Embryonic facial prominence (tissue), 1 donor: ENCODE results near the gene PNPT1.
A peak's percentile ranks its signal among the peaks of the same experiment; 100 is the strongest.

Source experiments
- DNase-seq: peaks from one replicate; pipeline ENCODE4 v3.0.0-alpha.2; 2016; ENCODE audit errors: extremely low spot score

Gene PNPT1

DNA sequence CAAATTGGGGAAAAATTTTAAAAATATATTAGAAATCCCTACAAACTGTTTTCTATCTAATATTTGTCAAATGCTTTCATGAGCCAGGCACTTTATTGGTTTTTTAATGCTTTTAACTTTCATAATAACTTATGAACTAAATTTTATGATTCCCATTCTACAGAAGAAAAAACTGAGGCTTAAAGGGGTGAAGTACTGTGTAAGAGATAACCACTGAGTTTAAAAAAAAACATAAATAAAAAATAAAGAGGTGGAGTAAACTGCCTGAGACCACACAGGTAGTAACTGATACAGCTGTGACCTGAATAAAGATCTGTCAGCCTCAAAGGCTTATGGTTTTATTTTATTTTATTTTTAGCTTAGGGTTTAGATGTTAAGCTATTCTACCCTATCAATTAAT is 24.7 kb downstream of the PNPT1 start:
- no peak for DNase-seq

DNA sequence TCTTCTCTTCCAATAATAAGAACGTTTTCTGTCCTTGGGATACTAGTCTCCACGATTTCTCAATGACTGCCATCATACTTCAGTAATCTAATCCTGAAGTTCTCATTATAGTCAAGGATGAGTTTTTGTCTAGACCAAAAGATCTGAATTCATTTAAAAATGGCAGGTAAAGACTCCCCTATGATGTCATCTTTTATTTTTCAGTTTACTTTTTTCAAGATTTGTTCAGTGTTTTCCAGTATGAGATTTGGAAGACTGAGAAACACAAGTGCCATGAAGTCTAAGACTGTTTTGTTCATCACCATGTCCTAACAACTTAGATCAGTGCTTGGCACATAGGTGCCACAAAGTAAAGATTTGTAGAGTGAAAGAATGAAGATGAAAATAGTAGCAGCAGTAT is 40.4 kb downstream of the PNPT1 start:
- DNase-seq, result no peak

DNA sequence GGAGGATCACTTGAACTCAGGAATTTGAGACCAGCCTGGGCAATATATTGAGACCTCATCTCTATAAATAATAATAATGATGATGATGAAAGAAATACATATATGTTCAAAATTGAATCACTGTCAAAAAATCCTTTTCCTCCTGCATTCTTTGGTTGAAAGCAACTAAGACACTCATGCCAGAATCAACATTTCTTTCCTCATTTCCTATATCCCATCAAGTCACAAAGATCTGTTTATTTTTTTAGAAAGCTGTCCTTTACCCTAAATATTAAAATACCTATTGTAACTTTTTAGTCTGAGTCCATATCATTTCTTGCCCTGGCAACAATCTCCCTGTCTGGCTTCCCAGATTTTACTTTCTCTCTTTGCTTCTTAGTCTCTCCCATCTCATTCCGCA is 44.4 kb downstream of the PNPT1 start:
- DNase-seq, result no peak

DNA sequence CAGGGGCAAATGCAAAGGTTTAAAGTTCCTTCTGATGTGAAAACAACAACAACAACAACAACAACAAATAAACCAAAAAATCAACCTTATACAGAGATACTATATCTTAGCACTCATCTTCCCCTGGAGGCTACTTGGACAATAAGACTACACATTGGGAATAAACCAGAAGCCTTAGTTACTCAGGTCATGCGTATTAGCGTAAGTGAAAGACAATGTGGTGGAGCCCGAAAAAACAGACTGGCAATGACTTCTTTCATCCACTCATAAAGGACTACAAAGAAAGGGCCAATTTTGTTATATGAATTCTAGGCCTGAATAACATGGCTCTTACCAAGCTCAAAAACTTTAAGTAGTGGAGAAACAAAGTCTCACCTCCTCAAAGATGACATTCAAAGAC is 56.8 kb downstream of the PNPT1 start:
- DNase-seq, result no peak

DNA sequence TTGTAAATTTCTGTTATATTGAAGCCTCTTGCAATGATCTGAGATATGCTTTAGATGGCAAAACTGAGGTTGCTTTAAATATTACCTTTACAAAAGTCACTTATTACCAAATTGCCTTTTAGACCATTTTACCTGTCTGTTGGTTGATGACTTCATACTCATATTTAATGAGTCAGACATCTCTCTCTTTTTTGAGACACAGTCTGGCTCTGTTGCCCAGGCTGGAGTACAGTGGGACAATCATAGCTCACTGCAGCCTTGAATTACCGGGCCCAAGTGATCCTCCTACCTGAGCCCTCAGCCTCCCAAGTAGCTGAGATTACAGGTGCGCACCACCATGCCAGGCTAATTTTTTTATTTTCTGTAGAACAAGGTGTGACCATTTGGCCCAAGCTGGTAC is 64.7 kb downstream of the PNPT1 start:
- no peak for DNase-seq

DNA sequence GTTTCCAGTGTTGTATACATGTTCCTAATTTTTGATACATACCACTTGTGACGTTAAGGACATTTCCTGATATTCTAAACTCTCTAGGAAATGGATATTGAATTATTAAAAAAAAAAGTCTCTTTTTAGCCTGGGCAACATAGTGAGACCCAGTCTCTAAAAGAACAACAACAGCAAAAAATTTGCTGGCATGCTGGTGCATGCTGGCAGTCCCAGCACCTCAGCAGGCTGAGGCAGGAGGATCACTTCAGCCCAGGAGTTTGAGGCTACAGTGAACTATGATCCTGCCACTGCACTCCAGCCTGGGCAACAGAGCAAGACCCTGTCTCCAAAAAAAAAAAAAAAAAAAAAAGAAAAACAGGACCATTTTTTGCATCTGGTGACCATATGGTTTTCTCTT is 65.7 kb downstream of the PNPT1 start:
- no peak for DNase-seq

DNA sequence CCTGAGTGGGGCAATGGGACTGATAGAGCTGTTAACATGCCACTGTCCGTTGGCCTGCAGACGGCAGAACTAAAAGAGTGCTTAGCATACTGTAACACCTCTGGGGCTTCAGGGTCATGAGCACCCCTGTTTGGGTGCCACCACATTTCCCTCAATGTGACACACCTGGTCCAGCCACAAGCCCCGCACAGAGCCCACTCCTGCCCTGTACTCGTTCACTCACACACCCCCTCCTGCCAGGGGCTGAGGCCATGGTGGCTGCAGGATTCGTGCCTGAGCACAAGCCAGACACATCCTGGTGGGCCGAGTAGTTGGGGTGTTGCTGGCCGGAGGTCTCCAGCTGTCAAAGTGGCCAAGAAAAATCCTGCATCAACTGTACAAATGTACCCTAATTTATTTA is 71.8 kb downstream of the PNPT1 start:
- DNase-seq, result no peak

DNA sequence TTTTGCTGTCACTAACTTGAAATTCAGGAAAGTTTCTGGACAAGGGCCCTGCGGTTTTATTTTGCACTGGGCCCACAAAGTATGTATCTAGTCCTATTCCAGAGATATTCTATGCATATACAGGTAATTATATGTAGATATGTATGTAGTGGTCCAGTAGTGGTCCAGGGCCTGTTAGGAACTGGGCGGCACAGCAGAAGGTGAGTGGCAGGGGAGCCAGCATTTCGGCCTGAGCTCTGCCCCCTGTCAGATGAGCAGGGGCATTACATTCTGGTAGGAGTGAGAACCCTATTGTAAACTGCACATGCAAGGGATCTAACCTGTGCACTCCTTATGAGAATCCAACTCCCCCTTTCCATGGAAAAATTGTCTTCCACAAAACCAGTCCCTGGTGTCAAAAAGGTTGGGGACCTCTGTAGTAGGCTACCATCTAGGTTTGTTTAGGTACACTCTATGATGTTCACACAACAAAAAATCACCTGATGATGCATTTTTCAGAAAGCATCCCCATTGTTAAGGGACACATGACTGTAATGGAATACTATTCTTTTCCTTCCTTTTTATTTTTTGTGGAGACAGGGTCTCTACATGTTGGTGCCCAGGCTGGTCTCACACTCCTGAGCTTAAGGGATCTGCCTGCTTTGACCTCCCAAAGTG is 73.4 kb downstream of the PNPT1 start:
- no peak for DNase-seq

DNA sequence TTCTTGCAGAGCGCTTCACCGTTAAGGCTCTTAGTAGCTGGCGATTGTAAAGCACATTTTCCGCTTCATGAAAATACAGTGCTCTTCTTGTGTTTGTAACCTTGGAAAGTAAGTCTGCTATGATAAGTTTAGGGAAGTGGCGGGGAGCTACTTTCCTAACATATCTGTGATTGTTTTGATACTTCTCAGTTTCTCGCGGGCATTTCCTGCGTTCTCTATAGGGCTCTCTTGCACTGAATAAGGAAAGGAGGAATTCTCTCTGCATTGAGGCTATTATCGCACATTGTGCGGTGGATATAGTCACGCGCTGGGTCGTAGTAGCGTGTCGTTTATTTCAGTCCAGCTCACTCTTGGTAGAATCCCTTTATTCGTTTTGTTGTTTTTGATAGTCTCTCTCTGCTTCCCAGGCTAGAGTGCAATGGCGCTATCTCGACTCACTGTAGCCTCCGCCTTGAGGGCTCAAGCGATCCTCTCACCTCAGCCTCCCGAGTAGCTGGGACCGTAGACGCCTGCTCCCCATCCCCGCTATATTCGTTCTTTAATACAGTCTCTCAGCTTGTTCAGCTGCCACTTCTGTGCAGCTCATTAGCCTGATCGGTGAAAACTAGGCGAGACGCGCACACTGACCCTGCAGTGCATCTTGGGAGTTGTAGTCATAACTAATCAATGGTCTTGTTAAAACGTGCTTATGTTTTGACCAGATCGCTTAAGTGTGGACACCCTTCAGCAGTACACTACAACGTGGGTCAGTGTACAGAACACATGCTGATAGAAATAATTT is 75.2 kb downstream of the PNPT1 start:
- peak; percentile 55 for DNase-seq

DNA sequence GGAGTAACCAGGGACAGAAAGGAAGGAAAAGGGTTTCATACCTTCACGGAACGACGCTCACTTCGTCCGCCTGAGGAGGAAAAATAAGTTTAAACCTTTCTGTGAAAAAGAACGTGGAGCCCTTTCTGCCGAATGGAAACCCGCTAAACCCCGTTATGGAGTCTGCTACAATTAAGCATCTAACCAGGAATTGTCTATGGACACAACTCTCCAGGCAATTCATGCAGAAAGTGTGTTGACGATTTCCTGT is 75.7 kb downstream of the PNPT1 start:
- no peak for DNase-seq

DNA sequence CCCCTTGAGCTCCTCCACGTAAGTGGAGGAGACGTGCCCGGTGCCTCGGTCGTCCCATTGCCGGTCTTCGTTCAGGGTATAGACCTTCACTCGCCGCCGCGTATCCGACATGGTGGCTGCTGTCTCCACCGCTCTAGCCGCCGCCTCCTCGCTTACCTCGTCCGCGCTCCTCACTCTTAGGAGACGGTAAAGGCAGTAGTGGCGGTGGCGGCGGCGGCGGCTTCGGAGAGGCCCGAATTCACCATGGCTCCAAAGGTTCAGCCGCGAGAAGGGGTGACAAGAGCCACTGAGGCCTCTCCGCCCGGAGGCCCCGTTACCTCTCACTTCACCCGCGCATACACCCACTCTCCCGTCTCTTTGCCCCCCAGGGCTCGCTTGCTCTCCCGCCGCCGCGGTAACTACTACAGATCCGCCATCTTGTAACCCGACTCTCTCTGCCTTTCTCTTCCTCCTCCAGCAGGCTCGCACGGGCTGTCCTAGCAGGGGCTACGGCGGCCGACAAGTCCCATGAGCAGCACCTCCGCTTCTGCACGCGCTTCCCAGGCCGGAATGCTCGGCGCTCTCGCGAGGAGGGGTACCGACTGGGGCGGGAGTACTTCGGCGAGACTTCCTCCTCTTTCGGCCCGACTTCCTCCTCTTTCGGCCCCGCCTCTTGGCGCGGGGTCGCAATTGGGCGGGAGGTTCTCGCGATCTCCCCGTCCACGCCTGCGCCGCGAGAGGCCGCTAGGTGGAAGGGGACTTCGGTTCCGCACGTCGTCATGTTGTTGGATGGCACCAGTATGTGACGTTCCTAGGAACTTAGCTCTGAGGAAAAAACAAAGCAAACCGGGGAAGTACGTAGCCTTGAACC is 76.2 kb downstream of the PNPT1 start, which contains the start of gene PPP4R3B:
PPP4R3B (minus strand) TSS at position 448 of the 850 bp plus-strand sequence; CDS start at position 111, 337 bp downstream.
- DNase-seq, result peak; percentile 100

DNA sequence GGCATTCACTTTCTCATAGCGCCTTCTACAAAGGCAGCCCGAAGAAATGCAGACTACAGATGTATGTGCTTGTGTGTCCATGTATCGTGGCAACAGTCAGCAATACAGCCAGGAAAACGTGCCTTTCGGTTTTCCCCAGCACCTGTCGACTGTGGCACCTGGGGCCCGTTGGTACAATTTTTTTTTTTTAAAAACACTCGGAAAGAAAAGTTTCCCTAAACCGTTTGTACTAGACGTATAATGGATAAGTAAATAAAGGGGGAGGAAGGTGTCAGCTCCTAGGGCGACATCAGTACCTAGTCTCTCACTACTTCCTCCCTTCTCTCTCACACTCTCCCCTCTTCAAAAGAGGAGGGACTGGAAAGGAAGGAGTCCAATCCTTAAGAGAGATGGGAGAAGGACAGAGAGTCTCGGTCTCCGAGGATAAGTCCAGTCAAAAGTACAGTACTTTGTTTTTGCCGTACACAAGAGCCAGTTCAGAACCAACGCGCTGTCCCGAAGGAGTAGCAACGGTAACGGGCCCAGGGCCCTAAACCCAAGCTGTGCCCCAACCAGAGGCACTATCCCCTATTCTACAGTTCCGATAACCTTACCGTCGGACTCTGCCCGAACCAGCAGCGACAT is 77.0 kb downstream of the PNPT1 start:
- DNase-seq, result peak; percentile 43

DNA sequence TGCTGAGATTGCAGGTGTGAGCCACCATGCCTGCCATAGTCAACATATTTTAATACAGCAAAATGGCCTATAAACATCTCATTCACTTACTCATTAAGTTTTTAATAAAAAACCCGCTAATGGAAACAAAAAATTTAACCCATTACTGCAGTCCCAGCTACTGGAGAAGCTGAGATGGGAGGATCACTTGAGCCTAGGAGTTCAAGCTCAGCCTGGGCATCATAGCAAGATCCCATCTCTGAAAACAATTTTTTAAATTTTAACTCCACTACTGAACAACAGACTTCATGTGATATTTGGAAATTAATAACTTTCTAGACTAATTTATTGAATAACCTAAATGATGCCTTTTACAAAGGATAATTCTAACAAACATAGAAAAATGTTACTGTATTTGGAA is 81.6 kb downstream of the PNPT1 start:
- DNase-seq, result no peak

DNA sequence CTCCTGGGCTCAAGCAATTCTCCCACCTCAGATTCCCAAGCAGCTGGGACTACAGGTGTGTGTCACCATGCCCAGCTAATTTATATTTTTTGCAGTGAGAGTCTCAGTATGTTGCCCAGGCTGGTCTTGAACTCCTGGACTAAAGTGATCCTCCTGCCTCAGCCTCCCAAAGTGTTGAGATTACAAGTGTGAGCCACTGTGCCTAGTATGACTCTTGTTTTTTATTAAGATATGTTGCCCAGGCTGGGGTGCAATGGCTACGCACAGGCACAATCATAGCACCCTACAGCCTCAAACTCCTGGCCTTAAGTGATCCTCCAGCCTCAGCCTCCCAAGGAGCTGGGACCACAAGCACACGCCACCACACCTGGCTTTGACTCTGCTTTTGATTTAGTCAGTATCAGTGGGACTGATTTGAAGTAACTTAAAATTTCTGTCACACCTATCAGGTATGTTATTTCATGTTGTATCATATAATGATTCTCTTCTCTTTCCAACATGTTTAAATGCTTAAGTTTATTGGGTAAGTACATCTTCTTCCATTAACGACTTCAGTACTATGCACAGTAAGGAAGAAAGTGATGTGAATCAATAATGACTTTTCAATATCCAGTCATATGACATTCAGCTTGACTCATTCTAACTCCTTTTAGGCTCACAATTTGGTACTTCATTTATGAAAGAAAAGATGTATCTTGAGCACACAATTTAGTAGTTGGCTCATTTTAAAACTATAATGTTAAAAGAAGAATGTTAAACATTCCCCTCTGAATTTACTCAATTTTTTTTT is 82.5 kb downstream of the PNPT1 start:
- no peak for DNase-seq

DNA sequence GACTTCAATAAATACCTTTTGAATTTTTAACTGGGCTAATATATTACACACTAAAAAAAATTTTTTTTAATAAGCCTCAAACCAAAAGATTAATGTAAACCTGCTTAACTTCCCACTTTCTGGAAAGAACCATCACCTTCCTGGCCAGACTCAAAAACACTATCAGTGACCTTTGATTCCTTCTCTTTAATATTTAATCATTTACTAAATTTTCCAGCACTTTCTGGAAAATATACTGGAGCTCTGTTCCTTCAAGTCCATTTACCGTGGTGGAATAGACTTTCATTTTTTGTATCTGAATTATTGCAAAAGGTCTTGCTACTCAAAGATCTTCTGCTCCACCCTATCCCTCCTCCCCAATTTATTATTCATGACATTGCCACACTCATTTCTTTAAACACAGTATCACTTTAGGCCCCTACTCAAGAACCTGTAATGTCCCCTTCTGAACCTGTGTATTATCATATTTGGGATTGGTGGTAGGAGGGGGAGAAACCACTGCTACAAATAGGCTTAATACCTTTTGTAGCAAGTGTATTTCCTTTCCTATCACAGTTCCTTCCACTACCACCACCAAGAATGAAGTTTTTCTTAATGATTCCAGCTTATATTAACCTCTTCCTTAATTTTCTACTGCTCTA is 83.6 kb downstream of the PNPT1 start:
- no peak for DNase-seq

DNA sequence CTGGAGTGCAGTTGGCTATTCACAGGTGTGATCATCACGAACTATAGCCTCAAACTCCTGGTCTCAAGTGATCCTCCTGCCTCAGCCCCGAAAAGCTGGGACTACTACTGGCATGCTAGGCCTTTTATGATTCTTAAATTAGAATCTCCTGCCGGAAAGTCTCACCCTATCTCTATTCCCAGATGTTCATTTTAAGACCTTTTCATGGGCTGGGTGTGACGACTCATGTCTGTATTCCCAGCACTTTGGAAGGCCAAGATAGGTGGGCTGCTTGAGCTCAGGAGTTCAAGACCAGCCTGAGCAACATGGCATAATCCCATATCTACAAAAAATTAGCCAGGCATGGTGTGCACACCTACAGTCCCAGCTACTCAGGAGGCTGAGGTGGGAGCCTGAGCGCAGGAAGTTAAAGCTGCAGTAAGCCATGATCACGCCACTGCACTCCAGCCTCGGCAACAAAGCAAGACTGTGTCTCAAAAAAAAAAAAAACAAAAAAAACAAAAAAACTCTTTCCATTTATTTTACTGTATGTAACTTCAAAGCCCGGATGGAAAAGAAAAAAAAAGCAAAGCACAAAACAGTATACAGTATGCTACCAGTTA is 84.3 kb downstream of the PNPT1 start:
- no peak for DNase-seq

DNA sequence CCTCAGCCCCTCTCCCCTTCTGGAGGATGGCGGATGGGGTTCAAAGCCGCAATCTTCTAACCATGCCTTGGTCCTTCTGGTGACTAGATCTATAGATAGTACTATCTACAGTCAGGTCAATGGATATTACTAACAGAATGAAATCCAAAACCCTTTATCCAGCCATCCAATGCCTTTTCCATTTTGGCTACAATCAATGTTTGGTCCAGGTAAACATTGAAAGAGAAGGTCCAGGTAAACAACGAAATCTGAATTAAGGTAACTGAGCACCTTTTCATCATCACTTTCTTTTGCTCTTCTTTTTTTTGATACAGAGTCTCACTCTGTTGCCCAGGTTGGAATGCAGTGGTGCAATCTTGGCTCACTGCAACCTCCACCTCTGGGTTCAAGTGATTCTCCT is 85.9 kb downstream of the PNPT1 start:
- no peak for DNase-seq

DNA sequence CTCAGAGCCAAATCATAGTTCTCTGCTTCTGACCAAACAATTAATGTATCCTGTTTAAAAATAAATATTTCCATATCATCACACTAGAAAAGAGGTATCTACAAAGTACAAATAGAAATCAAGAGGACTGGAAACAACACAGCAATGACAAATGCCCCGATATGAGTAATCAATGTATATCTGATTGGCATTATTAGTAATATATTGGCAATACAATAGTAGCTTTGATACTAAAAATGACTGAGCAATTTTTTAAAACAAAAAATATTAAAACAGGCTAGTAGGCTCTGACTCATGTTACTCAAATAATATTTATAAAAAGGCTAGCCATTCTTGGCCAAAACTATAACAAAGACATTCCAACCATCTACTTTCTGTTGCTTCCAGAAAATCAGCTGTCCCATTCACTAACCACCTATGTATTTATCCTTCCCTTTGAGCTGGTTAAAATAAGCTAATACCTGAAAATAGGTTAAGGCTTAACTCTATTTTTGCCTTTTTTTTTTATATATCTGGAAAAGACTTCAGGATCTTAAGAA is 89.5 kb downstream of the PNPT1 start:
- no peak for DNase-seq

DNA sequence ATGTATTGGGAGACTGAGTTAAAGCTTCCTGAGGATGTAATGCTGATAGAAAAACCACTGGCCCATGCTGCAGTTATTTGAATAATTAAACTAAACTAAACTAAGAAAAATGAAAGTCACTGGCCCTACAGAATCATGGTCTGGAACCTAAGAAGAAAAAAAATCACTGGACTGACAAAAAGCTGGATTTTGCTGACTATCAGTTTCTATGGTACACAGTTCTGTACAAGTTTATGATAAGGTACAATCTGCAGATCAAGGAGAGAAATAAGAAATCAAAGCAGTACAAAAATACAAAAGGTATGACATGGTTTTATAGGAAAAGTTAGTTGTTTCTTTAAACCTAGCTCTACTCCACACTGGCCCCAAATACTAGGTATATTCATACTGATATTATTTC is 91.8 kb downstream of the PNPT1 start:
- no peak for DNase-seq

DNA sequence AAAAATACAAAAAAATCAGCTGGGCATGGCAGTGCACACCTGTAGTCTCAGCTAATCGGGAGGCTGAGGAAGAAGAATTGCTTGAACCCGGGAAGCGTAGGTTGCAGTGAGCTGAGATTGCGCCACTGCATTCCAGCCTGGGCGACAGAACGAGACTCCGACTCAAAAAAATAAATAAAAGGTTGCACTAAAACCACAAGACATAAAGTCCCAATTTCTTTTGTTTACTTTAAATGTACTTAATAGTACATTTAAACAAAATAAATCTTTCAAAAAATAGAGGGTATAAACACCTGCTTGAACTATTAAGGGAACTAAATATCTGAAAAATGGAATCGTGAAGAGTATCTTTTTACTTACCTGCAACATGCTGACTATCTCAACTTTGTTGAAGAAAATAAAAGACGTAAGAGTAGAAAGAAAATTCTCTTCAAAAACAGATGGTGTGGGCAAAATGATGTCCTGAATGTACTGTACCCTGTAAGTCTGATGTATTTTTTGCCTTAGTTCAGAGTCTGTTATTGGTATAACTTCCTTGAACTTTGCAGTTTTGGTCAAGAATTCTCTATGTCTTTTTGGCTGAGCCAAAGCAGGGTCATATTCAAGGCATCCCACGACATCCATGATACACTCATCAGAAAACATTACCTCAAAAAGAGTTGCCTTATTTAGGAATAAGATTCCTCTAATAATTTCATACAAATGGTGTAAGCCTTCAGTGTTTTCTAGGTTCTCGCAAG is 95.4 kb downstream of the PNPT1 start:
- DNase-seq, result no peak
